ENCODE results near the gene TIMP2. TPM values are rescaled to one million over a fixed set of nuclear protein-coding genes. Genes with fewer than 3 reads are reported as not detected.

The TIMP2 gene
- total and polyA plus RNA-seq, 2 of the 8 experiments (the other 6 are each of a cell fraction or from before 2014, with no cell fraction given), result 18.2 to 43.3 TPM

DNA sequence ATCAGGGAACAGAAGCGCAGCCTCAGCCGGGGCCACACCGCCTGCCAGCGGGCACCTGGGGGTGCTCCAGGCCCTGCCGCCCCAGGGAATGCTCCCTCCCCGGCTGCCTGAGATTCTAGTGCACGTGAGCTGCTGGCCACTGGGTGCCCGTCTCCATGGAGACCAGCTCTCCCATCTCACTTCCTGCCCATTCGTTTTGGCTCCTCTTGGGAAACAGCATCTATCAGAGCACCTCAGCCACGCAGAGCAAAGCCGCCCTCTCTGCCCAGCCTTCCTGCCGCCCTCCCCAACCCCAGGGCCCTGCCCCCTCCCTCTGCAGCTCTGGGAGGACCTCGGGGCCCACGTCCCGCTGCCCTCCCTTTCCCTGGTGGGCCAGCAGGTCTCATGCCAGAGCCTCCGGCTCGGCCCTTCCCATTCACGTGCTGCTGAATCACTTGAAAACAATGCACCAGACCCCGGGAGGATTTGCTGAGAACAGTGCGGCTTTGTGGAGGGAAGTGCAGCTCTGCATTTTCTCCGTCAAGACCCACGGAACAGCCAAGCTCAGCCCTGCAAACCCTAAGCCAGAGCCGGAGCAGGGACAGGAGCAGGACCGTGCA is 41.6 kb downstream of the TIMP2 start:
- FAIRE-seq, result no peak
- H3K36me3 ChIP-seq (ENCODE audit: control insufficient read depth in 2 of 4, insufficient read depth in 4 of 4, low read length in 3 of 4), result peaks cover 0 to 2% (median 0%) of the 10 kb centered on the region in 4 experiments; a peak in 1 of 8 replicates
- no peaks in the 10 kb centered on the region for H3K9me3 ChIP-seq (ENCODE audit: insufficient read depth in 2 of 2, low read depth in 1 of 2, low read length in 1 of 2)
- peak overlapping the region; percentile 15; the same call in 1 of the 2 replicates for H3K27ac ChIP-seq (ENCODE audit: low read depth, low read length)
- no peaks in the 10 kb centered on the region; the same call in 1 of the 2 replicates for H3K79me1 ChIP-seq (ENCODE audit: low read depth, low read length)
- peak overlapping the region; percentile 85 for H3K18ac ChIP-seq (ENCODE audit: extremely low read depth, low read length)
- H4K91ac ChIP-seq (replicated peaks; ENCODE audit: insufficient read length, low read length), result peak overlapping the region; percentile 75
- no peak overlapping the region for H3K23ac ChIP-seq (ENCODE audit: insufficient read length)
- H4K8ac ChIP-seq (ENCODE audit: extremely low read depth, insufficient read depth, low read length), result 0 out of 2 replicates have a peak overlapping the region, but pooled peaks have one; percentile 36
- peak overlapping the region in 2 of 4 experiments; percentile 2 to 34; a peak in 3 of 7 replicates for H3K9ac ChIP-seq (replicated peaks in 1 of 4; ENCODE audit: extremely low read depth in 1 of 4, low read depth in 3 of 4, low read length in 3 of 4)
- no peak overlapping the region for H2BK20ac ChIP-seq (ENCODE audit: low read length)
- POLR2A ChIA-PET (ENCODE audit: partially characterized antibody), result interaction anchor here (0.9 to 1.6 kb wide), 5 partner anchors 10 to 40 kb away, joined by 3 to 4 read pairs (median 3); no protein-coding TSS in a partner anchor
- 0 out of 2 replicates have a peak overlapping the region, but pooled peaks have one; percentile 13 for H2AFZ ChIP-seq (ENCODE audit: low read length)
- H4K20me1 ChIP-seq (replicated peaks in 1 of 2; ENCODE audit: control insufficient read depth in 1 of 2, insufficient read depth in 2 of 2, low read length in 2 of 2), result peaks cover 4 to 9% of the 10 kb centered on the region in 2 experiments
- peak overlapping the region; percentile 41 to 63 for H3K4me2 ChIP-seq (ENCODE audit: insufficient read depth in 1 of 2, low read depth in 2 of 2, low read length in 2 of 2)
- peak overlapping the region; percentile 12 for H3K4ac ChIP-seq (replicated peaks; ENCODE audit: insufficient read length, low read depth, low read length)
- H2BK120ac ChIP-seq (replicated peaks; ENCODE audit: low read depth, low read length), result no peak overlapping the region
- H3K79me2 ChIP-seq (ENCODE audit: control insufficient read depth in 1 of 2, insufficient read depth in 2 of 2, low read length in 2 of 2), result peaks cover 0 to 11% of the 10 kb centered on the region in 2 experiments; a peak in 1 of 4 replicates
- H2BK5ac ChIP-seq (ENCODE audit: low read depth, low read length), result peak overlapping the region; percentile 83
- H3K27me3 ChIP-seq (replicated peaks in 1 of 4; ENCODE audit: control insufficient read depth in 3 of 4, extremely low read depth in 1 of 4, insufficient read depth in 3 of 4, low read length in 3 of 4), result no peaks in the 10 kb centered on the region; a peak in 1 of 7 replicates
- peak in 1 of 2 experiments; percentile 68 for DNase-seq (ENCODE audit: low read depth in 1 of 2, low spot score in 2 of 2)
- peaks cover 0 to 35% (median 22%) of the 10 kb centered on the region in 4 experiments; a peak in 6 of 7 replicates for H3K4me1 ChIP-seq (replicated peaks in 1 of 4; ENCODE audit: control insufficient read depth in 3 of 4, insufficient read depth in 4 of 4, low read length in 3 of 4)
- no peak overlapping the region for H3K56ac ChIP-seq (replicated peaks; ENCODE audit: insufficient read length, low read depth, low read length)
- 24% methylated on average over 18 of the region's 24 CpGs; no CpG with 5 or more reads in 1 of the 2 experiments for WGBS, 2 experiments (ENCODE audit: extremely low coverage in 1 of 2, insufficient coverage in 1 of 2, insufficient read length in 1 of 2, insufficient replicate concordance in 2 of 2, low coverage in 1 of 2, low lambda C conversion rate in 2 of 2, missing lambda C conversion rate in 1 of 2)
- no peak overlapping the region for H3K14ac ChIP-seq (ENCODE audit: insufficient read length)
- H2BK15ac ChIP-seq (ENCODE audit: low read length), result no peak overlapping the region; the same call in 1 of the 2 replicates
- H4K5ac ChIP-seq (ENCODE audit: insufficient read length, low read depth, low read length), result peak overlapping the region; percentile 5
- CTCF ChIA-PET (ENCODE audit: partially characterized antibody), result interaction anchor here (0.6 to 2.0 kb wide), 5 partner anchors 16 to 1125 kb away, joined by 3 to 9 read pairs (median 4); no protein-coding TSS in a partner anchor
- peak overlapping the region; percentile 65 for H2BK12ac ChIP-seq (ENCODE audit: low read depth, low read length)
- H3K23me2 ChIP-seq (ENCODE audit: low read depth, low read length), result no peaks in the 10 kb centered on the region
- H2AK5ac ChIP-seq (ENCODE audit: low read depth, low read length), result no peak overlapping the region
- H3K4me3 ChIP-seq (ENCODE audit: extremely low read depth in 1 of 4, insufficient read depth in 2 of 4, low read depth in 3 of 4, low read length in 4 of 4), result peak overlapping the region in 3 of 4 experiments; percentile 3 to 41 (median 19); a peak in 4 of 8 replicates
- TF ChIP-seq, protein P1, sequence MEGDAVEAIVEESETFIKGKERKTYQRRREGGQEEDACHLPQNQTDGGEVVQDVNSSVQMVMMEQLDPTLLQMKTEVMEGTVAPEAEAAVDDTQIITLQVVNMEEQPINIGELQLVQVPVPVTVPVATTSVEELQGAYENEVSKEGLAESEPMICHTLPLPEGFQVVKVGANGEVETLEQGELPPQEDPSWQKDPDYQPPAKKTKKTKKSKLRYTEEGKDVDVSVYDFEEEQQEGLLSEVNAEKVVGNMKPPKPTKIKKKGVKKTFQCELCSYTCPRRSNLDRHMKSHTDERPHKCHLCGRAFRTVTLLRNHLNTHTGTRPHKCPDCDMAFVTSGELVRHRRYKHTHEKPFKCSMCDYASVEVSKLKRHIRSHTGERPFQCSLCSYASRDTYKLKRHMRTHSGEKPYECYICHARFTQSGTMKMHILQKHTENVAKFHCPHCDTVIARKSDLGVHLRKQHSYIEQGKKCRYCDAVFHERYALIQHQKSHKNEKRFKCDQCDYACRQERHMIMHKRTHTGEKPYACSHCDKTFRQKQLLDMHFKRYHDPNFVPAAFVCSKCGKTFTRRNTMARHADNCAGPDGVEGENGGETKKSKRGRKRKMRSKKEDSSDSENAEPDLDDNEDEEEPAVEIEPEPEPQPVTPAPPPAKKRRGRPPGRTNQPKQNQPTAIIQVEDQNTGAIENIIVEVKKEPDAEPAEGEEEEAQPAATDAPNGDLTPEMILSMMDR (IDR thresholded peaks at IDR 0.05; ENCODE audit: control extremely low read depth in 1 of 3, insufficient read depth in 1 of 3, low read depth in 1 of 3, low read length in 3 of 3), result no peak
- TF ChIP-seq RFX5 (IDR thresholded peaks at IDR 0.05; ENCODE audit: borderline replicate concordance, low read depth, low read length) (no peak), JUND (IDR thresholded peaks at IDR 0.05; ENCODE audit: low read length) (0 out of 2 replicates have a peak, but pooled peaks have one; percentile 31), MAFK (IDR thresholded peaks at IDR 0.05; ENCODE audit: low read depth, low read length) (no peak), TAF1 (IDR thresholded peaks at IDR 0.05; ENCODE audit: low read depth, low read length) (0 out of 2 replicates have a peak, but pooled peaks have one; percentile 11), RBBP5 (IDR thresholded peaks at IDR 0.05; ENCODE audit: borderline replicate concordance, low read depth, low read length) (no peak), ASH2L (IDR thresholded peaks at IDR 0.05; ENCODE audit: low read length) (peak; percentile 20)
- TF ChIP-seq, protein P2, sequence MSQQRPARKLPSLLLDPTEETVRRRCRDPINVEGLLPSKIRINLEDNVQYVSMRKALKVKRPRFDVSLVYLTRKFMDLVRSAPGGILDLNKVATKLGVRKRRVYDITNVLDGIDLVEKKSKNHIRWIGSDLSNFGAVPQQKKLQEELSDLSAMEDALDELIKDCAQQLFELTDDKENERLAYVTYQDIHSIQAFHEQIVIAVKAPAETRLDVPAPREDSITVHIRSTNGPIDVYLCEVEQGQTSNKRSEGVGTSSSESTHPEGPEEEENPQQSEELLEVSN (IDR thresholded peaks at IDR 0.05), result peak; percentile 36; the same call in 1 of the 2 replicates

Measured in H1 (cell line).